Measurements from ENCODE around the gene SUSD1. TPM values are rescaled to one million over a fixed set of nuclear protein-coding genes. Genes with fewer than 3 reads are reported as not detected.

Gene SUSD1
- total and polyA plus RNA-seq, 3 experiments from 2014 or later = 5.0 to 18.1 (median 5.3) TPM

DNA sequence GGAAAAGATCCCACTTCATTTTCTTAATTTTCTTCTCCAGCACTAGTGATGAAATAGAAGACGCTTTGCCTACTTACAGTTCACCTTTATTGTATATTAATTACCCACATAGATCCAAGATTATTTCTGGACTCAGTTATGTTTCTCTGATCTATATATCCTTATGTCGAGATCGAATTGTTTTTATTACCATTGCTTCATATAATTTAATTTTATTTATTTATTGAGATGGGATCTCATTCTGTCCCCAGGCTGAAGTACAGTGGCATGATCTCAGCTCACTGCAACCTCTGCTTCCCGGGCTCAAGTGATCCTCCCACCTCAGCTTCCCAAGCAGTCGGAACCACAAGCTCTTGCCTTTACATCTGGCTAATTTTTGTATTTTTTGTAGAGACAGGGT, 157.2 kb downstream of the SUSD1 start:
- peaks cover 0 to 9% of the 10 kb centered on the region in 2 donors for H3K27me3 Mint-ChIP-seq

DNA sequence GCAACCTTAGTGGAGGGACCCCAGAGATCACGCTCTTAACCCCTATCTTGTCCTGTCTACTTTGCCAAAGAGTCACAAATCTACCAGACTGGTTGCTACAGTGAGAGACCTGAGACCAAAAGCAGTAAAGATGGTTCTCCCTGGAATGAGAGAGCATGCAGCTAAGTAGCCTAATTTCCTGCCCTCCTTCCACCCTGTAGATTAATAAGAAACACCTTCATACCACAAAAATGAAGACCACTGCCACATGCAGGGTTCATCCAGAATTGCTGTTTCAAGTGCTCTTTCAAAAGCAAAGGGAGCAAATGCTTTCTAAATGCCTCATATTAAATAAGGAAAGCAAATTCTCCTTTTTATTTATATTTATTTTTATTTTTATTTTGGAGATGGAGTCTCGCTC, 159.4 kb downstream of the SUSD1 start:
- H3K9me3 ChIP-seq (ENCODE audit: low read length) = no peaks in the 10 kb centered on the region
- DNase-seq = no peak
- no peaks in the 10 kb centered on the region for H3K4me1 ChIP-seq (ENCODE audit: insufficient read depth, low read length)
- Mint-ChIP-seq H3K36me3 (no peaks in the 10 kb centered on the region), H3K27ac (no peak overlapping the region), H3K4me3 (no peak overlapping the region), H3K4me1 (peaks cover 2 to 3% (median 3%) of the 10 kb centered on the region in 3 donors), H3K9me3 (no peaks in the 10 kb centered on the region), H3K27me3 (peaks cover 0 to 2% of the 10 kb centered on the region in 2 donors)
- POLR2A ChIA-PET = no interaction called here
- H3K27me3 ChIP-seq (ENCODE audit: insufficient read depth, low read length, poor library complexity, severe bottlenecking) = no peaks in the 10 kb centered on the region
- no peaks in the 10 kb centered on the region for H3K36me3 ChIP-seq (ENCODE audit: insufficient read depth, low read length)
- no peak overlapping the region for H3K27ac ChIP-seq (ENCODE audit: low read depth, low read length)
- CTCF ChIA-PET = no interaction called here
- H3K4me3 ChIP-seq (ENCODE audit: low read length) = no peak overlapping the region

More for the DNA sequence above, 157.2 kb downstream of the SUSD1 start:
- DNase-seq = no peak
- H3K27me3 ChIP-seq (ENCODE audit: insufficient read depth, low read length, poor library complexity, severe bottlenecking) = no peaks in the 10 kb centered on the region
- H3K9me3 ChIP-seq (ENCODE audit: low read length) = no peaks in the 10 kb centered on the region
- ChIA-PET POLR2A (no interaction called here), CTCF (interaction anchor here (1.1 kb wide), 1 partner anchor 58 kb away, joined by 3 read pairs; no protein-coding TSS in a partner anchor)
- no peak overlapping the region for H3K4me3 ChIP-seq (ENCODE audit: low read length)
- H3K27ac Mint-ChIP-seq = no peak overlapping the region
- H3K4me1 ChIP-seq (ENCODE audit: insufficient read depth, low read length) = no peaks in the 10 kb centered on the region
- peaks cover 3 to 6% (median 5%) of the 10 kb centered on the region in 3 donors for H3K4me1 Mint-ChIP-seq
- H3K36me3 ChIP-seq (ENCODE audit: insufficient read depth, low read length) = no peaks in the 10 kb centered on the region
- no peaks in the 10 kb centered on the region for H3K9me3 Mint-ChIP-seq
- H3K4me3 Mint-ChIP-seq = no peak overlapping the region
- no peaks in the 10 kb centered on the region for H3K36me3 Mint-ChIP-seq
- H3K27ac ChIP-seq (ENCODE audit: low read depth, low read length) = no peak overlapping the region

DNA sequence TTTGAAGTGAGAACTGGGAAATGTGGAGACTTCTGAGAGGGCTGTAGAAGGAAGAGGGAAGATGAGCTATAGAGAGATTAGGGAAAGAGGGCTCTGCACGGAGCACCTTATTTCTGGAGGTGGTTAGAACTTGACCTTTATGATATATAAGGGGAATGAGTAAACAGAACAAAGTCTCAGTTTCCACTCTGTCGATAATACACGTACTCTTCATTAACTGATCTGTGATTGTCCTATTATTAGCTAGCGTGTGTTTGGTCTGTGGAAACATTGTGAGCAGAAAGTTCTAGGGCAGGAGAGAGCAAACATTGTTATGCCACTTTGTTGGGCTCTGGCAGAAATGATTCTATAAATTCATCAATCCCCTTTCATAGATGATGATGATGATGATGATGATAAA, 159.9 kb downstream of the SUSD1 start:
- H3K9me3 Mint-ChIP-seq = no peaks in the 10 kb centered on the region

DNA sequence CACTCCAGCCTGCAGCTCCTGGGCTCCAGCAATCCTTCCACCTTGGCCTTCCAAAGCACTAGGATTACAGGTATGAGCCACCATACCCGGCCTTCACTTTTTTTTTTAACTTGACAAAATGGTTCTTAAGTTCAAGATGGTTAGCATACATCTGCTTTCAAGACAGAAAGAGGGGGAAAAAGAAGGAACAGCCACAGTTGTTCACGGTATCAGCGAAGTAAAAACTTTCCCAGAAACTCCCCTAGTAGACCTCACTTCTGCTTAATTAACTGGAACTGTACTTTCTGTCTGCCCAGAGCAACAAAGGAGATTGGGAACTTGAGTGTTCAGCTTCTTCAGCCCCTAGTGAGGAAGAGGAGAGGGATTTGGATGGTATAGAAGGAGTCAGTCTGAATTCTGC, 161.8 kb downstream of the SUSD1 start:
- POLR2A ChIA-PET = no interaction called here
- no peak for DNase-seq
- Mint-ChIP-seq H3K9me3 (no peaks in the 10 kb centered on the region), H3K4me3 (no peak overlapping the region), H3K36me3 (no peaks in the 10 kb centered on the region), H3K27me3 (no peaks in the 10 kb centered on the region), H3K27ac (no peak overlapping the region), H3K4me1 (peaks cover 0 to 2% (median 0%) of the 10 kb centered on the region in 3 donors)
- no peak overlapping the region for H3K27ac ChIP-seq (ENCODE audit: low read depth, low read length)
- no peaks in the 10 kb centered on the region for H3K4me1 ChIP-seq (ENCODE audit: insufficient read depth, low read length)
- no peaks in the 10 kb centered on the region for H3K36me3 ChIP-seq (ENCODE audit: insufficient read depth, low read length)
- CTCF ChIA-PET = no interaction called here
- H3K4me3 ChIP-seq (ENCODE audit: low read length) = no peak overlapping the region
- no peaks in the 10 kb centered on the region for H3K9me3 ChIP-seq (ENCODE audit: low read length)
- no peaks in the 10 kb centered on the region for H3K27me3 ChIP-seq (ENCODE audit: insufficient read depth, low read length, poor library complexity, severe bottlenecking)

More for the DNA sequence above, 159.9 kb downstream of the SUSD1 start:
- no peak overlapping the region for H3K4me3 Mint-ChIP-seq
- no peaks in the 10 kb centered on the region for H3K36me3 Mint-ChIP-seq
- Histone ChIP-seq H3K9me3 (ENCODE audit: low read length) (no peaks in the 10 kb centered on the region), H3K27ac (ENCODE audit: low read depth, low read length) (no peak overlapping the region), H3K4me1 (ENCODE audit: insufficient read depth, low read length) (no peaks in the 10 kb centered on the region), H3K4me3 (ENCODE audit: low read length) (no peak overlapping the region), H3K27me3 (ENCODE audit: insufficient read depth, low read length, poor library complexity, severe bottlenecking) (no peaks in the 10 kb centered on the region), H3K36me3 (ENCODE audit: insufficient read depth, low read length) (no peaks in the 10 kb centered on the region)
- ChIA-PET CTCF (interaction anchor here (0.6 kb wide), 1 partner anchor 9 kb away, joined by 3 read pairs; no protein-coding TSS in a partner anchor), POLR2A (no interaction called here)
- no peak overlapping the region for H3K27ac Mint-ChIP-seq
- H3K4me1 Mint-ChIP-seq = no peaks in the 10 kb centered on the region
- no peak for DNase-seq
- H3K27me3 Mint-ChIP-seq = no peaks in the 10 kb centered on the region

DNA sequence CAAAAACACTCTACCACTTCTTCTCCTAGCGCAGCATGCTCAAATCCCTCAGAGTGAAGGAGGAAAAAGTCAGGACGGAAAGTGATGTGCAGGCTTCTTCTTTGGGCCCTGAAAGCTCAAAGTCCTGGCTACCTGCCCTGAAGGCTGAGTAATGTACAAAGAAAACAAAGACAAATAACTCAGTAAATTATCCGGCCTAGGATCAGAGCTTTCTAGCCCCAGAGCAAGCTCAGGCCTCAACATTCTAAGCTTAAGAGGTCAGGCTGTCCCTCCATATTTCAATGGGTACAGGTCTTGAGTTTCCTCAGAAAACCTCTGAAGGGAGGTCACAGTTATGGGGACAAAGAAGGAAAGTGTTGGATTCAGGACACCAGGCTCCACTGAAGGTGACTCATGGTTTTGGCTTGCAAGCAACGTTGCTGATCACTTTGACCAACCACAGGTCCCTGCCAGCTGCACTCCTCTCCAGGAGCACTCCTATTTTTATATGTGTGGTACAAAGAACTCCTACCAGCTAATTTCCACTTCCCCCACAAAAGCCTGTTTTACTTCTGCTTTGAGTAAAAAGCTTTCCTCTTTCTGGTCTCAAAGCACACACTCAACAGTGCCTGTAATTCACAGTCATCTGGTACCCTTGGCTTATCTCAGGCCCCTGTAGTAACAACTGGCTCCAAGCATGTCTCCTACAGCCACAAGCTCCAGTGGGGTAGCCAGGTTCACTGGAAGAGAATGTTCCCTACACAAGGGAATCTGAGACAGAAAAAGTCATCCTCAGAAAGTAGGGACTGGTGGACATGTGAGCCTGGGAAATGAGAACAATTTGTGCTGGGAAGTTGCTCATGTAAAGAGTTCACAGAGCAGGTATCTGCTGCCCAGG, 162.8 kb downstream of the SUSD1 start:
- POLR2A ChIA-PET = no interaction called here
- Histone ChIP-seq H3K4me3 (ENCODE audit: low read length) (no peak overlapping the region), H3K4me1 (ENCODE audit: insufficient read depth, low read length) (no peaks in the 10 kb centered on the region), H3K36me3 (ENCODE audit: insufficient read depth, low read length) (no peaks in the 10 kb centered on the region), H3K9me3 (ENCODE audit: low read length) (no peaks in the 10 kb centered on the region), H3K27me3 (ENCODE audit: insufficient read depth, low read length, poor library complexity, severe bottlenecking) (no peaks in the 10 kb centered on the region), H3K27ac (ENCODE audit: low read depth, low read length) (no peak overlapping the region)
- DNase-seq = no peak
- H3K27ac Mint-ChIP-seq = no peak overlapping the region
- peaks cover 0 to 11% (median 2%) of the 10 kb centered on the region in 3 donors for H3K4me1 Mint-ChIP-seq
- no peaks in the 10 kb centered on the region for H3K27me3 Mint-ChIP-seq
- H3K36me3 Mint-ChIP-seq = no peaks in the 10 kb centered on the region
- no peak overlapping the region for H3K4me3 Mint-ChIP-seq
- CTCF ChIA-PET = no interaction called here
- H3K9me3 Mint-ChIP-seq = no peaks in the 10 kb centered on the region

DNA sequence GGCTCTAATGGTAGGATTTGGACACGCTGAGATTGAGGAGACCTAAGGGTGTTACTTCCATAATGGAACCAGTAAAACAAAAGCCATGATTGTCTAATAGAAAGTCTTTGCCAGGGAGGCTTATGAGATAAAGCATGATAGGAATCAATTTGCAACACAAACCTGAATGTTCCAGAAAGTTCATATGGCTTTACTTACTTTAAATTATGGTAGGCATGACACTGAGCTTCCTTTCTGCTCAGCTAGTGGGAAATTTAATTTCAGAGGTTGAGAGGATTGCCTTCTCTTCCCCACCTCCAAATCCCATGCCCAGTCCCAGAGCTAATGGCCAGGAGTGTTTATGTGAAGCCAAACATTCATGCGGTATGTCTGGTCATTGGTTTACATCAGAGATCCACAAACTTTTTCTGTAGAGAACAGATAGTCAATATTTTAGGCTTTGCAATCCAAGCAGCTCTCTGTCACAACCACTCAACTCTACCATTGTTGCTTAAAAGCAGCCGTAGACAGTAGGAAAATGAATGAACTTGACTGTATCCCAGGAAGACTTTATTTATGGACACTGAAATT, 164.0 kb downstream of the SUSD1 start:
- Mint-ChIP-seq H3K4me1 (peaks cover 0 to 11% (median 2%) of the 10 kb centered on the region in 3 donors), H3K9me3 (no peaks in the 10 kb centered on the region), H3K27ac (no peak overlapping the region), H3K27me3 (no peaks in the 10 kb centered on the region), H3K4me3 (no peak overlapping the region), H3K36me3 (no peaks in the 10 kb centered on the region)
- Histone ChIP-seq H3K27ac (ENCODE audit: low read depth, low read length) (no peak overlapping the region), H3K27me3 (ENCODE audit: insufficient read depth, low read length, poor library complexity, severe bottlenecking) (no peaks in the 10 kb centered on the region), H3K4me3 (ENCODE audit: low read length) (no peak overlapping the region), H3K9me3 (ENCODE audit: low read length) (no peaks in the 10 kb centered on the region), H3K4me1 (ENCODE audit: insufficient read depth, low read length) (no peaks in the 10 kb centered on the region), H3K36me3 (ENCODE audit: insufficient read depth, low read length) (no peaks in the 10 kb centered on the region)
- no peak for DNase-seq
- ChIA-PET POLR2A (no interaction called here), CTCF (interaction anchor here (1.0 kb wide), 1 partner anchor 10 kb away, joined by 3 read pairs; no protein-coding TSS in a partner anchor)

DNA sequence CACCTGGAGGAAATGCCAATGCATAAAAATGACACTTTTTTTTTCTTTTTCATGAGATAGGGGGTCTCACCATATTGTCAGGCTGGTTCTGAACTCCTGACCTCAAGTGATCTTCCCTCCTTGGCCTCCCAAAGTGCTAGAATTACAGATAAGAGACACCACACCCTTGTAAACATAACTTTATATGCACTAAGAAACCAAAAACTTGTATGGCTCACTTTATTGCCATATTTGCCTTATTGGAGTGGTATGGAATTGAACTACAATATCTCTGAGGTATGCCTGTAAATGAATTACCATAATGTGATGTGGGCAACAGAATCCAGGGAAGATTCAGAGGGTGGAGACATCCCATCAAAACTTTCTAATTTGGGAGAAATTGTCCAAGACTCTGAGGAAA, 164.6 kb downstream of the SUSD1 start:
- Mint-ChIP-seq H3K4me3 (no peak overlapping the region), H3K27ac (no peak overlapping the region), H3K4me1 (peaks cover 0 to 11% (median 2%) of the 10 kb centered on the region in 3 donors), H3K27me3 (no peaks in the 10 kb centered on the region), H3K9me3 (no peaks in the 10 kb centered on the region), H3K36me3 (no peaks in the 10 kb centered on the region)
- ChIA-PET POLR2A (no interaction called here), CTCF (interaction anchor here (1.0 kb wide), 1 partner anchor 10 kb away, joined by 3 read pairs; no protein-coding TSS in a partner anchor)
- Histone ChIP-seq H3K36me3 (ENCODE audit: insufficient read depth, low read length) (no peaks in the 10 kb centered on the region), H3K4me1 (ENCODE audit: insufficient read depth, low read length) (no peaks in the 10 kb centered on the region), H3K4me3 (ENCODE audit: low read length) (no peak overlapping the region), H3K27ac (ENCODE audit: low read depth, low read length) (no peak overlapping the region), H3K9me3 (ENCODE audit: low read length) (no peaks in the 10 kb centered on the region), H3K27me3 (ENCODE audit: insufficient read depth, low read length, poor library complexity, severe bottlenecking) (no peaks in the 10 kb centered on the region)
- DNase-seq = no peak

DNA sequence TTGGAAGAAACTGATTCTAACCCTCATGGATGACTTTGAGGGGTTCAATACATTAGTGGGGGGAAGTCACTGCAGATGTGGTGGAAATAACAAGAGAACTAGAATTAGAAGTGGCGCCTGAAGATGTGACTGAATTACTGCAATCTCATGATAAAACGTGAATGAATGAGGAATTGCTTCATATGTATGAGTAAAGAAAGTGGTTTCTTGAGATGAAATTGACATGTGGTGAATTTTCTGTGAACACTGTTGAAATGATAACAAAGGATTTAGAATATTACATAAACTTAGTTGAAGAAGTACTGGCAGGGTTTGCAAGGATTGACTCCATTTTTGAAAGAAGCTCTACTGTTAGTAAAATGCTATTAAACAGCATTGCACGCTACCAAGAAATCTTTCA, 165.4 kb downstream of the SUSD1 start:
- DNase-seq = no peak
- POLR2A ChIA-PET = interaction anchor here (0.7 kb wide), 1 partner anchor 24 kb away, joined by 5 read pairs; no protein-coding TSS in a partner anchor
- no peak overlapping the region for H3K4me3 ChIP-seq (ENCODE audit: low read length)
- Mint-ChIP-seq H3K36me3 (no peaks in the 10 kb centered on the region), H3K9me3 (no peaks in the 10 kb centered on the region), H3K4me3 (no peak overlapping the region), H3K4me1 (peaks cover 0 to 16% (median 2%) of the 10 kb centered on the region in 3 donors), H3K27ac (no peak overlapping the region), H3K27me3 (no peaks in the 10 kb centered on the region)
- CTCF ChIA-PET = no interaction called here
- H3K27me3 ChIP-seq (ENCODE audit: insufficient read depth, low read length, poor library complexity, severe bottlenecking) = no peaks in the 10 kb centered on the region
- H3K4me1 ChIP-seq (ENCODE audit: insufficient read depth, low read length) = no peaks in the 10 kb centered on the region
- H3K9me3 ChIP-seq (ENCODE audit: low read length) = no peaks in the 10 kb centered on the region
- H3K27ac ChIP-seq (ENCODE audit: low read depth, low read length) = no peak overlapping the region
- H3K36me3 ChIP-seq (ENCODE audit: insufficient read depth, low read length) = no peaks in the 10 kb centered on the region

Data from CD8-positive, alpha-beta memory T cell (primary cell).